Measurements from ENCODE around the gene ELF1. TPM values are rescaled to one million over a fixed set of nuclear protein-coding genes. Genes with fewer than 3 reads are reported as not detected.

The ELF1 gene
- total RNA-seq, 1 experiment from 2014 or later: 28.5 TPM

DNA sequence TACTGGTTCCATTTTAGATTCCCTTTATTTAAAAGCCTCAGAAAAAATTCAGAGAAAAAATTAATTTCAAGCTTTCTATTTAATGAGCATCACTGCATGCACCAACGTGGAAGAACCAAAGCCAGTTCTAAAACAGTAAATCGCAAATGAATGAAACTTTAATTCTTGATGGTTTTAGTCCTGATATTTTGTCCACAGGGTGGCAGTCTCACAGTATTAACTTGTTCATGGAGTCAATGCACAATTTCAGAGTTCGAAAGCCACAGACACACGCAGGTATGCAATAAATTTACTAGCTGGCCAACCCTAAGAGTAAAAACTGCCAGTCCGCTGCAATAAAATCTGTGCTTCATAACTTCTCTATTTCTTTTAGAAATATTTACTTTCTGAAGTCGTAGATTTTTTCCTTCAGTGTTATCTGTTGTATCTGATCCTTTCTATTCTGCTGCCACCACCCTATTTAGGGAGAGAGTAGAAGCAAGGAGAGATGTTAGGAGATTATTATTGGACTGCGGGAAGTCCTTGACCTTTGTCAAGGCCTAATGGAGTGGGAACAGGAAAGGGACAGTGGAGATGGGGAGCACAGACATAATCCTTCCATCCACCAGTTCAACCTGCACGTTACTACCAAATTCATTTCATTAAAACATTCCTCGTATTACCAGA, 35.2 kb upstream of the ELF1 start:
- DNase-seq (ENCODE audit: low read depth, low spot score): no peak
- H3K4me3 ChIP-seq (ENCODE audit: low read depth in 2 of 2, low read length in 2 of 2): peak overlapping the region; percentile 3 to 28; a peak in 3 of 4 replicates
- TF ChIP-seq, protein P1, sequence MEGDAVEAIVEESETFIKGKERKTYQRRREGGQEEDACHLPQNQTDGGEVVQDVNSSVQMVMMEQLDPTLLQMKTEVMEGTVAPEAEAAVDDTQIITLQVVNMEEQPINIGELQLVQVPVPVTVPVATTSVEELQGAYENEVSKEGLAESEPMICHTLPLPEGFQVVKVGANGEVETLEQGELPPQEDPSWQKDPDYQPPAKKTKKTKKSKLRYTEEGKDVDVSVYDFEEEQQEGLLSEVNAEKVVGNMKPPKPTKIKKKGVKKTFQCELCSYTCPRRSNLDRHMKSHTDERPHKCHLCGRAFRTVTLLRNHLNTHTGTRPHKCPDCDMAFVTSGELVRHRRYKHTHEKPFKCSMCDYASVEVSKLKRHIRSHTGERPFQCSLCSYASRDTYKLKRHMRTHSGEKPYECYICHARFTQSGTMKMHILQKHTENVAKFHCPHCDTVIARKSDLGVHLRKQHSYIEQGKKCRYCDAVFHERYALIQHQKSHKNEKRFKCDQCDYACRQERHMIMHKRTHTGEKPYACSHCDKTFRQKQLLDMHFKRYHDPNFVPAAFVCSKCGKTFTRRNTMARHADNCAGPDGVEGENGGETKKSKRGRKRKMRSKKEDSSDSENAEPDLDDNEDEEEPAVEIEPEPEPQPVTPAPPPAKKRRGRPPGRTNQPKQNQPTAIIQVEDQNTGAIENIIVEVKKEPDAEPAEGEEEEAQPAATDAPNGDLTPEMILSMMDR (IDR thresholded peaks at IDR 0.05): peak; percentile 65
- TF ChIP-seq POLR2AphosphoS5 (IDR thresholded peaks at IDR 0.05; ENCODE audit: low read depth, low read length) (no peak), TCF7L2 (IDR thresholded peaks at IDR 0.05; ENCODE audit: low read depth, low read length) (no peak)
- no peaks in the 10 kb centered on the region for H3K9me3 ChIP-seq (ENCODE audit: control insufficient read depth, insufficient read depth, low read depth, low read length)
- ChIA-PET POLR2A (no interaction called here), CTCF (interaction anchor here (0.5 to 2.4 kb wide), 3 partner anchors 15 to 257 kb away, joined by 3 to 8 read pairs (median 3); no protein-coding TSS in a partner anchor)
- intact Hi-C loops (cut with micrococcal nuclease; ENCODE audit: unreplicated experiment) (no loop called here), in situ Hi-C loops (cut with HindIII; ENCODE audit: low pct_unique_long_range_greater_than_20kb, low sequenced_read_pairs) (no loop called here)
- no peaks in the 10 kb centered on the region for H3K27me3 ChIP-seq (ENCODE audit: control insufficient read depth, insufficient read depth, low read length)
- BruUV-seq (replicated peaks): no TSS peak
- peak overlapping the region; percentile 58 for H3K27ac ChIP-seq (ENCODE audit: low read length)
- ATAC-seq: peak; percentile 61; the same call in 1 of the 2 replicates
- no peaks in the 10 kb centered on the region; the same call in 1 of the 2 replicates for H3K36me3 ChIP-seq (ENCODE audit: control insufficient read depth, insufficient read depth, low read length)
- H3K4me1 ChIP-seq (ENCODE audit: control insufficient read depth, insufficient read depth, low read length): peaks cover 52% of the 10 kb centered on the region

GRCh38 chr13:41053384-41053826, 34.3 kb upstream of the ELF1 start:
- no peaks in the 10 kb centered on the region for H3K36me3 ChIP-seq (ENCODE audit: control insufficient read depth, insufficient read depth, low read length)
- no peak for TF ChIP-seq SIN3A (IDR thresholded peaks at IDR 0.05; ENCODE audit: borderline replicate concordance, insufficient read depth, low read depth, low read length)
- no peak for TF ChIP-seq POLR2AphosphoS5 (IDR thresholded peaks at IDR 0.05; ENCODE audit: low read depth, low read length)
- no peak for TF ChIP-seq REST (IDR thresholded peaks at IDR 0.05; ENCODE audit: insufficient read depth in 1 of 2, low read depth in 2 of 2, low read length in 1 of 2)
- TF ChIP-seq, protein P1 (IDR thresholded peaks at IDR 0.05): no peak
- no peak for TF ChIP-seq TCF7L2 (IDR thresholded peaks at IDR 0.05; ENCODE audit: low read depth, low read length)
- ChIA-PET CTCF (interaction anchor here (0.5 to 2.4 kb wide), 3 partner anchors 16 to 148 kb away, joined by 3 to 9 read pairs (median 8); no protein-coding TSS in a partner anchor), POLR2A (no interaction called here)
- ATAC-seq (no peak), DNase-seq (ENCODE audit: low read depth, low spot score) (no peak)
- intact Hi-C loops (cut with micrococcal nuclease; ENCODE audit: unreplicated experiment): no loop called here
- no TSS peak for BruUV-seq (replicated peaks)
- peak overlapping the region; percentile 44; the same call in 1 of the 2 replicates for H3K27ac ChIP-seq (ENCODE audit: low read length)
- no peak overlapping the region for H3K4me3 ChIP-seq (ENCODE audit: low read depth in 2 of 2, low read length in 2 of 2)
- H3K27me3 ChIP-seq (ENCODE audit: control insufficient read depth, insufficient read depth, low read length): no peaks in the 10 kb centered on the region
- in situ Hi-C loops (cut with HindIII; ENCODE audit: low pct_unique_long_range_greater_than_20kb, low sequenced_read_pairs): no loop called here
- peaks cover 52% of the 10 kb centered on the region for H3K4me1 ChIP-seq (ENCODE audit: control insufficient read depth, insufficient read depth, low read length)
- no peaks in the 10 kb centered on the region for H3K9me3 ChIP-seq (ENCODE audit: control insufficient read depth, insufficient read depth, low read depth, low read length)

Measured in Panc1 (cell line).